K562 (cell line): ENCODE results near the gene NAA40. TPM values are rescaled to one million over a fixed set of nuclear protein-coding genes. Genes with fewer than 3 reads are reported as not detected.

ENCODE experiments used
- CBFB ChIP-seq: sonication (generic); formaldehyde crosslinking; IDR thresholded peaks from 2 replicates; pipeline ENCODE4 v1.4.0; 2020; ENCODE audit warnings: mild to moderate bottlenecking, missing genetic modification reagents
- ETV6 ChIP-seq, 3 experiments: fragments of 150-350 bp in 1 of 3; sonication (generic) in 1 of 3; formaldehyde crosslinking in 1 of 3; IDR thresholded peaks; 2 replicates each; pipeline versions ENCODE4 v1.6.1 to v1.8.0; 2014 to 2022; ENCODE audit warnings: borderline replicate concordance in 2 of 3, low read depth in 2 of 3, antibody characterized with exemption in 1 of 3, low read length in 1 of 3, mild to moderate bottlenecking in 1 of 3, missing genetic modification reagents in 1 of 3
- NFE2L1 ChIP-seq: fragments of 450-650 bp; IDR thresholded peaks from 2 replicates; pipeline ENCODE4 v1.6.1; 2016; ENCODE audit warnings: missing genetic modification characterization, low read depth, mild to moderate bottlenecking, missing compliant biosample characterization, moderate library complexity, borderline replicate concordance
- PURB ChIP-seq: sonication (generic); formaldehyde crosslinking; IDR thresholded peaks from 2 replicates; pipeline ENCODE4 v1.9.0; 2021; ENCODE audit warnings: low read depth, mild to moderate bottlenecking, missing genetic modification reagents
- RBFOX2 ChIP-seq: fragments of 200-400 bp; formaldehyde crosslinking; IDR thresholded peaks from 2 replicates; pipeline ENCODE4 v1.6.1; 2017; ENCODE audit warnings: low read depth, mild to moderate bottlenecking, low read length, moderate library complexity
- RNF2 ChIP-seq: sonication (generic); IDR thresholded peaks from 2 replicates; pipeline ENCODE4 v1.6.1; 2016
- SMARCE1 ChIP-seq: fragments of 450-650 bp; IDR thresholded peaks from 2 replicates; pipeline ENCODE4 v1.7.1; 2016; ENCODE audit warnings: mild to moderate bottlenecking
- TCF3 ChIP-seq: sonication (generic); formaldehyde crosslinking; IDR thresholded peaks from 2 replicates; pipeline ENCODE4 v1.4.0; 2020; ENCODE audit warnings: mild to moderate bottlenecking, missing genetic modification reagents
- ZNF707 ChIP-seq: fragments of 250-450 bp; sonication (Bioruptor Pico); conservative IDR thresholded peaks from 2 replicates; pipeline ENCODE4 v1.8.0; 2022; ENCODE audit warnings: inconsistent platforms, mild to moderate bottlenecking, moderate library complexity
- ZNF76 ChIP-seq: fragments of 250-450 bp; sonication (Bioruptor Pico); IDR thresholded peaks from 2 replicates; pipeline ENCODE4 v1.4.0; 2020; ENCODE audit warnings: mild to moderate bottlenecking, moderate library complexity, borderline replicate concordance
- ZNF785 ChIP-seq: fragments of 250-450 bp; sonication (Bioruptor Pico); IDR thresholded peaks from 2 replicates; pipeline ENCODE4 v1.4.0; 2020; ENCODE audit warnings: mild to moderate bottlenecking
- polyA plus RNA-seq, 8 experiments: library from polyadenylated mRNA; depleted of rRNA in 4 of 8; stranded (reverse) in 5 of 8; unstranded in 3 of 8; fragments of >200 nt; fragmentation: Nextera tagmentation in 2 of 8; fragmentation: Illumina TruSeq in 1 of 8; extraction: Ambion mirVana in 2 of 8; extraction: Trizol in 1 of 8; gene quantifications; 2 replicates each; pipeline versions ENCODE4 v1.2.1 to v1.2.3, GENCODE V29; 2011 to 2014; ENCODE audit warnings: inconsistent platforms in 1 of 8, missing spikeins in 1 of 8
- total RNA-seq, 7 experiments: library from RNA; depleted of rRNA in 6 of 7; stranded (reverse); fragments of >200 nt in 6 of 7; fragmentation: Illumina TruSeq in 2 of 7; extraction: Trizol in 2 of 7; gene quantifications; 2 replicates each; pipeline versions ENCODE4 v1.2.1 to v1.2.3, GENCODE V29; 2011 to 2021; ENCODE audit warnings: low replicate concordance in 1 of 7
- TF ChIP-seq, protein P1 (sequence below), 2 experiments: fragments of 200-800 bp in 1 of 2; sonication (Bioruptor generic) in 1 of 2; sonication (generic) in 1 of 2; formaldehyde crosslinking in 1 of 2; IDR thresholded peaks in 1 of 2; conservative IDR thresholded peaks in 1 of 2; 2 replicates each; pipeline versions ENCODE4 v1.5.0 to v1.6.1; 2016 to 2020; ENCODE audit warnings: missing compliant biosample characterization in 1 of 2, missing genetic modification characterization in 1 of 2, missing genetic modification reagents in 1 of 2
- TF ChIP-seq, protein P2 (sequence below), 2 experiments: fragments of 250-450 bp in 1 of 2; fragments of 450-650 bp in 1 of 2; sonication (Bioruptor Pico) in 1 of 2; IDR thresholded peaks; 2 replicates each; pipeline versions ENCODE4 v1.6.1 to v1.8.0; 2016 to 2021; ENCODE audit warnings: mild to moderate bottlenecking in 2 of 2, moderate library complexity in 2 of 2, missing compliant biosample characterization in 1 of 2, missing genetic modification characterization in 1 of 2
- TF ChIP-seq, protein P3 (sequence below): fragments of 250-450 bp; sonication (Bioruptor Pico); IDR thresholded peaks from 2 replicates; pipeline ENCODE4 v1.9.0; 2021; ENCODE audit warnings: mild to moderate bottlenecking, inconsistent platforms
- TF ChIP-seq, protein P4 (sequence below): fragments of 200-800 bp; sonication (Bioruptor generic); IDR thresholded peaks from 2 replicates; pipeline ENCODE4 v1.6.1; 2016; ENCODE audit warnings: missing genetic modification characterization, missing compliant biosample characterization

The NAA40 gene
- total and polyA plus RNA-seq, 9 of the 15 experiments (the other 6 are each of a cell fraction or from before 2014, with no cell fraction given) = 6.2 to 39.0 (median 23.1) TPM

DNA sequence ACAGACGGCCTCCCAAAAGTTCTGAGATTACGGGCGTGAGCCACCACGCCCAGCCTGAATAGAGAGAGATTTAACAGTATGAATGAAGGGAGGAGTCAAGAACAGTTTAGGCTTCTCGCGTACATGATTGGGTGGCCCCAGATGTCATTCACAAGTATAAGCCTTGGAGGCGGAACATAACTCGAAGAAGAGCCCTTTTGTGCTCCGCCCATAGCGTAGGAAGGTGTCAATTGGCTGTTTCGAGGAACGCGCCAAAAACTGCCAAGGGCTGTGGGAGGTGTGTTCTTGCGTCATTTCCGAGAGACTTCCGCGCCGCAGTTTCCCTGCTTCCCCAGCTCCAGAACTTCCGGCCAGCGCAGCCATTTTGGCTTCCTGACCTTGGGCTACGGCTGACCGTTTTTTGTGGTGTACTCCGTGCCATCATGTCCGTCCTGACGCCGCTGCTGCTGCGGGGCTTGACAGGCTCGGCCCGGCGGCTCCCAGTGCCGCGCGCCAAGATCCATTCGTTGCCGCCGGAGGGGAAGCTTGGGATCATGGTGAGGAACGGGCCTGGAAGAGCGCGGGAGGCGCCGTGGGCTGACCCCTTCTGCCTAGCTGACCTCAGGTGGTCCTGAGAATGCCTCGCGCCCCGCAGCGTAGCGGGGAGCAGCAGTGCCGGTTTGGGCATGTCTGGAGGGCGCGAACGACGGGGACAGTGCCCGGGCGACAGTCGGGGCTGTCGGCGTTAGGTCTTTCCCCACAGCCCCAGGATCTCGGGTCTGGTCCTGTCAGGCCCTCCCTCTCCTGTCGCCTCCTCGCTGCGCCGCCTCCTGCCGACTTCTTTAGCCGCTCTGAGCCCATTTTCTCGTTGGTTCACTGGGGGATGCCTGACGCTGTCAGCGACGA is 35.7 kb downstream of the NAA40 start, which contains the start of gene COX8A (continued):
- TF ChIP-seq RBFOX2 (peak; percentile 98), SMARCE1 (peak; percentile 12; the same call in 1 of the 2 replicates), RNF2 (0 out of 2 replicates have a peak, but pooled peaks have one; percentile 24), ZNF707 (CRISPR knock-in tag) (no peak), ZNF76 (CRISPR knock-in tag) (peak; percentile 57; the same call in 1 of the 2 replicates), PURB (CRISPR knock-in tag) (no peak), ETV6 (IDR thresholded peaks at IDR 0.05; ENCODE audit: borderline replicate concordance in 1 of 2, low read depth in 2 of 2, low read length in 1 of 2) (peak; percentile 59 to 80; a peak in 2 of 4 replicates), ETV6 (CRISPR knock-in tag; IDR thresholded peaks at IDR 0.05; ENCODE audit: borderline replicate concordance) (peak; percentile 75; the same call in 1 of the 2 replicates), NFE2L1 (no peak), TCF3 (CRISPR knock-in tag) (peak; percentile 31; the same call in 1 of the 2 replicates), CBFB (CRISPR knock-in tag) (peak; percentile 71; the same call in 1 of the 2 replicates), ZNF785 (CRISPR knock-in tag) (no peak)
- TF ChIP-seq, protein P1, sequence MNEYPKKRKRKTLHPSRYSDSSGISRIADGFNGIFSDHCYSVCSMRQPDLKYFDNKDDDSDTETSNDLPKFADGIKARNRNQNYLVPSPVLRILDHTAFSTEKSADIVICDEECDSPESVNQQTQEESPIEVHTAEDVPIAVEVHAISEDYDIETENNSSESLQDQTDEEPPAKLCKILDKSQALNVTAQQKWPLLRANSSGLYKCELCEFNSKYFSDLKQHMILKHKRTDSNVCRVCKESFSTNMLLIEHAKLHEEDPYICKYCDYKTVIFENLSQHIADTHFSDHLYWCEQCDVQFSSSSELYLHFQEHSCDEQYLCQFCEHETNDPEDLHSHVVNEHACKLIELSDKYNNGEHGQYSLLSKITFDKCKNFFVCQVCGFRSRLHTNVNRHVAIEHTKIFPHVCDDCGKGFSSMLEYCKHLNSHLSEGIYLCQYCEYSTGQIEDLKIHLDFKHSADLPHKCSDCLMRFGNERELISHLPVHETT (CRISPR knock-in tag; conservative IDR thresholded peaks at IDR 0.05 in 1 of 2, IDR thresholded peaks at IDR 0.05 in 1 of 2) = peak in 1 of 2 experiments; percentile 66; a peak in 1 of 4 replicates
- TF ChIP-seq, protein P2, sequence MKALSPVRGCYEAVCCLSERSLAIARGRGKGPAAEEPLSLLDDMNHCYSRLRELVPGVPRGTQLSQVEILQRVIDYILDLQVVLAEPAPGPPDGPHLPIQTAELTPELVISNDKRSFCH (CRISPR knock-in tag; IDR thresholded peaks at IDR 0.05) = no peak
- TF ChIP-seq, protein P2 (tag; IDR thresholded peaks at IDR 0.05) = peak; percentile 87
- TF ChIP-seq, protein P3, sequence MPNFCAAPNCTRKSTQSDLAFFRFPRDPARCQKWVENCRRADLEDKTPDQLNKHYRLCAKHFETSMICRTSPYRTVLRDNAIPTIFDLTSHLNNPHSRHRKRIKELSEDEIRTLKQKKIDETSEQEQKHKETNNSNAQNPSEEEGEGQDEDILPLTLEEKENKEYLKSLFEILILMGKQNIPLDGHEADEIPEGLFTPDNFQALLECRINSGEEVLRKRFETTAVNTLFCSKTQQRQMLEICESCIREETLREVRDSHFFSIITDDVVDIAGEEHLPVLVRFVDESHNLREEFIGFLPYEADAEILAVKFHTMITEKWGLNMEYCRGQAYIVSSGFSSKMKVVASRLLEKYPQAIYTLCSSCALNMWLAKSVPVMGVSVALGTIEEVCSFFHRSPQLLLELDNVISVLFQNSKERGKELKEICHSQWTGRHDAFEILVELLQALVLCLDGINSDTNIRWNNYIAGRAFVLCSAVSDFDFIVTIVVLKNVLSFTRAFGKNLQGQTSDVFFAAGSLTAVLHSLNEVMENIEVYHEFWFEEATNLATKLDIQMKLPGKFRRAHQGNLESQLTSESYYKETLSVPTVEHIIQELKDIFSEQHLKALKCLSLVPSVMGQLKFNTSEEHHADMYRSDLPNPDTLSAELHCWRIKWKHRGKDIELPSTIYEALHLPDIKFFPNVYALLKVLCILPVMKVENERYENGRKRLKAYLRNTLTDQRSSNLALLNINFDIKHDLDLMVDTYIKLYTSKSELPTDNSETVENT = no peak
- TF ChIP-seq, protein P4, sequence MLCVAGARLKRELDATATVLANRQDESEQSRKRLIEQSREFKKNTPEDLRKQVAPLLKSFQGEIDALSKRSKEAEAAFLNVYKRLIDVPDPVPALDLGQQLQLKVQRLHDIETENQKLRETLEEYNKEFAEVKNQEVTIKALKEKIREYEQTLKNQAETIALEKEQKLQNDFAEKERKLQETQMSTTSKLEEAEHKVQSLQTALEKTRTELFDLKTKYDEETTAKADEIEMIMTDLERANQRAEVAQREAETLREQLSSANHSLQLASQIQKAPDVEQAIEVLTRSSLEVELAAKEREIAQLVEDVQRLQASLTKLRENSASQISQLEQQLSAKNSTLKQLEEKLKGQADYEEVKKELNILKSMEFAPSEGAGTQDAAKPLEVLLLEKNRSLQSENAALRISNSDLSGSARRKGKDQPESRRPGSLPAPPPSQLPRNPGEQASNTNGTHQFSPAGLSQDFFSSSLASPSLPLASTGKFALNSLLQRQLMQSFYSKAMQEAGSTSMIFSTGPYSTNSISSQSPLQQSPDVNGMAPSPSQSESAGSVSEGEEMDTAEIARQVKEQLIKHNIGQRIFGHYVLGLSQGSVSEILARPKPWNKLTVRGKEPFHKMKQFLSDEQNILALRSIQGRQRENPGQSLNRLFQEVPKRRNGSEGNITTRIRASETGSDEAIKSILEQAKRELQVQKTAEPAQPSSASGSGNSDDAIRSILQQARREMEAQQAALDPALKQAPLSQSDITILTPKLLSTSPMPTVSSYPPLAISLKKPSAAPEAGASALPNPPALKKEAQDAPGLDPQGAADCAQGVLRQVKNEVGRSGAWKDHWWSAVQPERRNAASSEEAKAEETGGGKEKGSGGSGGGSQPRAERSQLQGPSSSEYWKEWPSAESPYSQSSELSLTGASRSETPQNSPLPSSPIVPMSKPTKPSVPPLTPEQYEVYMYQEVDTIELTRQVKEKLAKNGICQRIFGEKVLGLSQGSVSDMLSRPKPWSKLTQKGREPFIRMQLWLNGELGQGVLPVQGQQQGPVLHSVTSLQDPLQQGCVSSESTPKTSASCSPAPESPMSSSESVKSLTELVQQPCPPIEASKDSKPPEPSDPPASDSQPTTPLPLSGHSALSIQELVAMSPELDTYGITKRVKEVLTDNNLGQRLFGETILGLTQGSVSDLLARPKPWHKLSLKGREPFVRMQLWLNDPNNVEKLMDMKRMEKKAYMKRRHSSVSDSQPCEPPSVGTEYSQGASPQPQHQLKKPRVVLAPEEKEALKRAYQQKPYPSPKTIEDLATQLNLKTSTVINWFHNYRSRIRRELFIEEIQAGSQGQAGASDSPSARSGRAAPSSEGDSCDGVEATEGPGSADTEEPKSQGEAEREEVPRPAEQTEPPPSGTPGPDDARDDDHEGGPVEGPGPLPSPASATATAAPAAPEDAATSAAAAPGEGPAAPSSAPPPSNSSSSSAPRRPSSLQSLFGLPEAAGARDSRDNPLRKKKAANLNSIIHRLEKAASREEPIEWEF (CRISPR knock-in tag) = no peak
